Heart left ventricle (tissue), 16 donors: ENCODE measurements around the gene DCTD. TPM values are rescaled to one million over a fixed set of nuclear protein-coding genes. Genes with fewer than 3 reads are reported as not detected.

Source experiments
- ATAC-seq, 4 donors: fragments of 200-7000 bp; cut with Tn5 transposase; one replicate each; pipeline ENCODE4 v1.9.1; 2020 to 2022; ENCODE audit warnings: moderate library complexity in 4 of 4, mild to moderate bottlenecking in 3 of 4, moderate number of reproducible peaks in 1 of 4
- DNase-seq, 5 donors: peaks; one replicate each; pipeline ENCODE4 v3.0.0-alpha.2; 2020
- H3K27ac ChIP-seq, 12 donors: fragments of 200-600 bp; sonication (generic) in 4 of 12; one replicate each; pipeline versions ENCODE4 v1.5.0 to v1.8.0; 2016 to 2022; ENCODE audit warnings: mild to moderate bottlenecking in 2 of 12
- H3K27me3 ChIP-seq, 9 donors: fragments of 200-600 bp; sonication (generic) in 2 of 9; one replicate each; pipeline versions ENCODE4 v1.5.1 to v1.8.0; 2016 to 2022; ENCODE audit warnings: mild to moderate bottlenecking in 3 of 9
- H3K36me3 ChIP-seq, 9 donors: fragments of 200-600 bp; sonication (generic) in 2 of 9; one replicate each; pipeline versions ENCODE4 v1.5.0 to v1.8.0; 2018 to 2022; ENCODE audit warnings: mild to moderate bottlenecking in 2 of 9
- H3K4me1 ChIP-seq, 12 donors: fragments of 200-600 bp; sonication (generic) in 4 of 12; one replicate each; pipeline versions ENCODE4 v1.5.0 to v1.8.0; 2016 to 2022; ENCODE audit warnings: mild to moderate bottlenecking in 3 of 12
- H3K4me3 ChIP-seq, 12 donors: fragments of 200-600 bp; sonication (generic) in 4 of 12; one replicate each; pipeline versions ENCODE4 v1.5.0 to v1.8.0; 2017 to 2022; ENCODE audit warnings: mild to moderate bottlenecking in 9 of 12, moderate library complexity in 4 of 12
- H3K9me3 ChIP-seq, 12 donors: fragments of 200-600 bp; sonication (generic) in 4 of 12; one replicate each; pipeline versions ENCODE4 v1.5.0 to v1.8.0; 2016 to 2022; ENCODE audit warnings: mild to moderate bottlenecking in 1 of 12
- CTCF ChIP-seq, 12 donors: fragments of 200-600 bp; sonication (generic) in 4 of 12; IDR thresholded peaks; one replicate each; pipeline versions ENCODE4 v1.5.0 to v1.8.0; 2018 to 2022; ENCODE audit warnings: antibody characterized with exemption in 12 of 12, mild to moderate bottlenecking in 5 of 12
- POLR2A ChIP-seq, 2 donors: fragments of 450-650 bp; IDR thresholded peaks; one replicate each; pipeline ENCODE4 v1.6.1; 2017; ENCODE audit warnings: antibody characterized with exemption in 2 of 2, mild to moderate bottlenecking in 2 of 2, moderate library complexity in 2 of 2
- WGBS, 4 donors: extraction: QIAGEN DNeasy Blood & Tissue Kit in 2 of 4; methylation state at CpG; one replicate each; pipeline versions ENCODE4 v1.1.5 to v1.1.7; 2013 to 2018; 5-methylcytosine and 5-hydroxymethylcytosine counted together
- intact Hi-C, 10 donors: fragments of 100-400 bp; cut with DNase I; formaldehyde crosslinking; loops; one replicate each; pipeline versions ENCODE4 v1.11.1 to v1.14.2; 2022
- polyA plus RNA-seq, 2 donors: library from polyadenylated mRNA; stranded (reverse); fragments of 200-250 nt; gene quantifications; one replicate each; pipeline ENCODE4 v1.2.3, GENCODE V29; 2013
- total RNA-seq, 9 donors: library from RNA; depleted of rRNA in 2 of 9; stranded (reverse); fragments of >200 nt in 2 of 9; fragmentation: NEBNext Ultra II Directional in 3 of 9; extraction: Animal tissue kit (Norgen Biotek cat#: 25700) in 3 of 9; gene quantifications; one replicate each; pipeline versions ENCODE4 v1.1.0 to v1.2.4, GENCODE V29; 2016 to 2023
- donor health status: ischemic (EF 13 %, LVEDD 7.1; RV severe dilation, severe dysfunction).
- donor health status: healthy with polysubstance abuse.
- donor health status: DM: no; HTN: yes; CAD: no.
- donor health status: DM: no; HTN: no; CAD: no.
- donor health status: ischemic (EF 25% LVEDD 6.9; RV normal size, moderate dysfunction).
- donor health status: ischemic (EF 25% LVEDD 5.7; RV mildly dilated, moderate dysfunction).
- donor health status: healthy.
- donor health status: DM: yes; HTN: yes; CAD: no.
- donor health status: ischemic (EF 35%, LVEDD 5.7; RV mildly dilated, moderate dysfunction).
- donor health status: nonischemic (EF 11% LVEDD 7.7; RV severe dilation, severe dysfunction).
- donor health status: DM: yes; HTN: yes; CAD: no.
- donor health status: PGD.
- donor health status: ischemic (EF 29% LVEDD 5.4; RV normal size, mild dysfunction).
- donor health status: nonischemic (EF 23%, LVEDD 6.1; RV moderate dilation, normal function).

DCTD gene
- total and polyA plus RNA-seq, 11 donors, result 16.1 to 55.7 (median 41.2) TPM

- Histone ChIP-seq H3K9me3 (no peaks in the 10 kb centered on the region), H3K4me1 (no peaks in the 10 kb centered on the region), H3K27ac (no peak overlapping the region), H3K4me3 (no peak overlapping the region), H3K27me3 (no peaks in the 10 kb centered on the region), H3K36me3 (no peaks in the 10 kb centered on the region)
- DNase-seq (no peak), ATAC-seq (no peak)
- WGBS, 4 donors, result 91 to 98% (median 94%) methylated on average over 5 to 6 of the region's 6 CpGs
- intact Hi-C loops, result no loop called here
- no peak for TF ChIP-seq POLR2A (IDR thresholded peaks at IDR 0.05)
These were observed 71.6 kb downstream of the DCTD start for GRCh38 chr4:182845618-182846017.

GRCh38 chr4:182843808-182844325 is 73.3 kb downstream of the DCTD start:
- ATAC-seq (no peak), DNase-seq (no peak)
- Histone ChIP-seq H3K27me3 (no peaks in the 10 kb centered on the region), H3K4me3 (no peak overlapping the region), H3K9me3 (no peaks in the 10 kb centered on the region), H3K36me3 (no peaks in the 10 kb centered on the region), H3K4me1 (no peaks in the 10 kb centered on the region), H3K27ac (no peak overlapping the region)
- 79 to 85% (median 81%) methylated on average over 9 of the region's 9 CpGs for WGBS, 4 donors
- intact Hi-C loops, result no loop called here
- TF ChIP-seq CTCF (IDR thresholded peaks at IDR 0.05) (no peak), POLR2A (IDR thresholded peaks at IDR 0.05) (no peak)

GRCh38 chr4:182842759-182843390 is 74.3 kb downstream of the DCTD start:
- DNase-seq (no peak), ATAC-seq (no peak)
- Histone ChIP-seq H3K9me3 (no peaks in the 10 kb centered on the region), H3K27ac (no peak overlapping the region), H3K4me3 (no peak overlapping the region), H3K4me1 (no peaks in the 10 kb centered on the region), H3K27me3 (no peaks in the 10 kb centered on the region), H3K36me3 (no peaks in the 10 kb centered on the region)
- intact Hi-C loops, result no loop called here
- TF ChIP-seq POLR2A (IDR thresholded peaks at IDR 0.05) (no peak), CTCF (IDR thresholded peaks at IDR 0.05) (no peak)
- WGBS, 4 donors, result 70 to 79% (median 72%) methylated on average over 17 of the region's 17 CpGs

- 82 to 88% (median 86%) methylated on average over 11 of the region's 11 CpGs for WGBS, 4 donors
- no peak for ATAC-seq
- H3K27me3 ChIP-seq, result no peaks in the 10 kb centered on the region
These were observed 75.0 kb downstream of the DCTD start for GRCh38 chr4:182842104-182842600.

More at GRCh38 chr4:182842104-182842600, 75.0 kb downstream of the DCTD start:
- H3K36me3 ChIP-seq, result no peaks in the 10 kb centered on the region
- H3K9me3 ChIP-seq, result no peaks in the 10 kb centered on the region
- H3K27ac ChIP-seq, result no peak overlapping the region
- intact Hi-C loops, result no loop called here
- no peak for DNase-seq
- H3K4me3 ChIP-seq, result no peak overlapping the region
- H3K4me1 ChIP-seq, result no peaks in the 10 kb centered on the region
- TF ChIP-seq POLR2A (IDR thresholded peaks at IDR 0.05) (no peak), CTCF (IDR thresholded peaks at IDR 0.05) (no peak)
